ENCODE results near the gene TIRAP.

TIRAP gene

DNA sequence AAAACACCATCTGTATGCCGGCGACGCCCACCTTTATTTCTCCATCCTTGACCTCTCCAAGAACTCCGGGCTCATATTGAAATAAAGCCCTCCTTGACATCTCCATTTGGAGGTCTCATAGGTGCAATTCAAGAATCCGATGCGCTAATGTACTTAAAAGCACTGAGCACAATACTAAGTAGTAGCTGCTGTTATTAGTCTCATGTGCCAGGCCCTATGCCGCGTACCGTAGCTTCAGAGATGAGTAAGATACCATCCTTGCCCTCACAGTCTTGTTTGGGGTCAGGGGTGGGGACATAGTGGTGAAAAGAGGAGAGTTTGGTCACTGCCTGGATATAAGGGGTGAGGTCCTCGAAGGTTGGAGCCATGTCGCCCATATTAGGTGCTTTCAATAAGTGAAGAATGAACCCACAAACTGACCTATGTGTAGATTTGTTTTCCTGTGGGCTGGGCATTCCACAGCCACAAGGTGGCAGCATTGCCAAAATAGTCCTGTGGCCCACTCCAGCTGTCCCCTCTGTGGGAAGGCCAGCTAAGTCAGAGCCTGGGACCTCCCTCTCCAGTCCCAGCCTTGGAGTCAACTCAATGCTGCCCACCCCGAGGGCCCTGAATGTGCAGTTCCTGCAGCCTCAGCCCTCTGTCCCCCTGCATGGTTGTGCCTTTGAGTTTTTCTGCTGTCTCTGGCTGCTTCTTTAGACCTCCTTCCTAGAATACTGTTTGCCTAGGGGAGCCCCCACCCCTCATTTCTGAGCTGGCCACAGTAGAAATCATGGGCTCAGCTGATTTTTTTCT, 27.5 kb downstream of the TIRAP start:
- peak; percentile 77 for DNase-seq (ENCODE audit: low read depth, low spot score)
- TF ChIP-seq, protein P1, sequence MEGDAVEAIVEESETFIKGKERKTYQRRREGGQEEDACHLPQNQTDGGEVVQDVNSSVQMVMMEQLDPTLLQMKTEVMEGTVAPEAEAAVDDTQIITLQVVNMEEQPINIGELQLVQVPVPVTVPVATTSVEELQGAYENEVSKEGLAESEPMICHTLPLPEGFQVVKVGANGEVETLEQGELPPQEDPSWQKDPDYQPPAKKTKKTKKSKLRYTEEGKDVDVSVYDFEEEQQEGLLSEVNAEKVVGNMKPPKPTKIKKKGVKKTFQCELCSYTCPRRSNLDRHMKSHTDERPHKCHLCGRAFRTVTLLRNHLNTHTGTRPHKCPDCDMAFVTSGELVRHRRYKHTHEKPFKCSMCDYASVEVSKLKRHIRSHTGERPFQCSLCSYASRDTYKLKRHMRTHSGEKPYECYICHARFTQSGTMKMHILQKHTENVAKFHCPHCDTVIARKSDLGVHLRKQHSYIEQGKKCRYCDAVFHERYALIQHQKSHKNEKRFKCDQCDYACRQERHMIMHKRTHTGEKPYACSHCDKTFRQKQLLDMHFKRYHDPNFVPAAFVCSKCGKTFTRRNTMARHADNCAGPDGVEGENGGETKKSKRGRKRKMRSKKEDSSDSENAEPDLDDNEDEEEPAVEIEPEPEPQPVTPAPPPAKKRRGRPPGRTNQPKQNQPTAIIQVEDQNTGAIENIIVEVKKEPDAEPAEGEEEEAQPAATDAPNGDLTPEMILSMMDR (IDR thresholded peaks at IDR 0.05; ENCODE audit: low read depth, low read length) = peak; percentile 91
- in situ Hi-C loops (cut with HindIII; ENCODE audit: low sequenced_read_pairs) = no loop called here
- no peak overlapping the region for H3K4me3 ChIP-seq (ENCODE audit: low read depth, low read length)

DNA sequence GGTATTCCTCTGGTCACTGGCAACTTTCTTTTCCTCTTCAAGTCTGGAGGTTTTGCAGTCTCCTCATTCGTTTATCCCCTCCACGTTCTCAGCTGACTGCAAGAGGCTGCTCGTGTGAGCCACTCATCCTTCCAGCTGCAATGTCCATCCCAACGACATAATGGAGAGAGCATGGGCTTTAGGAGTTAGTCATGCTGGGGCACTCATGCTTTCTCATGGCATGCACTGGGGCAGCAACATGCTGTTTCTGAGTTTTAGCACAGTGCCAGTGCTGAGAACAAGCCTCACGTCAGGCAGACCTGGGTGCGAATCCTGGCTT, 28.1 kb downstream of the TIRAP start:
- in situ Hi-C loops (cut with HindIII; ENCODE audit: low sequenced_read_pairs) = no loop called here
- TF ChIP-seq, protein P1 (IDR thresholded peaks at IDR 0.05; ENCODE audit: low read depth, low read length) = no peak
- DNase-seq (ENCODE audit: low read depth, low spot score) = no peak
- H3K4me3 ChIP-seq (ENCODE audit: low read depth, low read length) = no peak overlapping the region

DNA sequence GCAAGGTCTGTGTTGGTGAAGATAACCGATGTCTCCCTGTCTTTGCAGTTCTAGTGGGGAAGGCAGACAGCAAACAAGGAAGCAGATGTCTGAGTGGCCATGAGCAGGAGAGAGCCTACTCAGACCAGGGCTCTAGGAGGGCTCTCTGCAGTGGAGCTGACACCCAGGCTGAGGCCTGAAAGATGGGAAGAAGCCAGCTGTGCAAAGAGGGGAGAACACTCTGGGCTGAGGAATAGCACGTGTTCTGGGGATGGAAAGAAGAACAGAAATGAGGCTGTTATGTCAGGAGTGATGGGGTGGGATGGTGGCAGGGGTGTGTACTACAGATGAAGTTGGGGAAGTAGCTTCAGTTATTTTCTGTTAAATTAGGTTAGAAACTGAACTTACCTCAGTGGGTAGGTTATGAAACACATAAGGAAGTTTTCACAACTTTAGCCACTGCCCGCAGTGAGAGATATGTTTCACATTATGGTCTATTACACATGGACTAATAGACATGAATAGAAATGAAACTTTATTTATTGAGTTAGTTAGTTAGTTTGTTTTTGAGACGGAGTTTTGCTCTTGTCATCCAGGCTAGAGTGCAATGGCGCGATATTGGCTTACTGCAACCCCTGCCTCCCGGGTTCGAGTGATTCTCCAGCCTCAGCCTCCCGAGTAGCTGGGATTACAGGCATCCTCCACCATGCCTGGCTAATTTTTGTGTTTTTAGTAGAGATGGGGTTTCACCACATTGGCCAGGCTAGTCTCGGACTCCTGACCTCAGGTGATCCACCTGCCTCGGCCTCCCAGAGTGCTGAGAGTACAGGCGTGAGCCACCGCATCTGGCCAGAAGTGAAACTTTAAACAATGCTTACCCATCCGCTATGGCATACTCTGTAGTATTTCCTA, 28.8 kb downstream of the TIRAP start:
- in situ Hi-C loops (cut with HindIII; ENCODE audit: low sequenced_read_pairs) = no loop called here
- TF ChIP-seq, protein P1 (IDR thresholded peaks at IDR 0.05; ENCODE audit: low read depth, low read length) = no peak
- no peak overlapping the region for H3K4me3 ChIP-seq (ENCODE audit: low read depth, low read length)

DNA sequence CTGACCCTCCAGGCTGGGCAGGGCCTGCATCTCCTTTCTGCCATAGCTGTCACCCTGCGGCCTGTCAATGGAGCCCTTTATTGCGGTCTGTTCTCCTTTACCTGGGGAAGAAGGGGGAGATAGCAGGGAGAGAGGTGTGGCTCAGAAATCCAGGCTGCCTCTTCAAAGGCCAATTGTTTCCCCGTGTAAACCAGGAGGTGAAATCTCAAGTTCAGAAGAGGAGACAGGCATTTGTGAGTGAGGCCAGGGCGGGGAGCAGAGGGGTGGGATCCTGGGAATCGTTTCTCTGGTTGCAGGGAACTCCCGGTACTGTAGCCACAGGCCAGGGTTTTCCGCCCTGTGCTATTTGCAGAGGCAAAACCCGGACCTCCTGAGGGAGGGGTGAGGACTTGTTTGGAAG, 30.1 kb downstream of the TIRAP start:
- TF ChIP-seq, protein P1 (IDR thresholded peaks at IDR 0.05; ENCODE audit: low read depth, low read length) = no peak
- in situ Hi-C loops (cut with HindIII; ENCODE audit: low sequenced_read_pairs) = no loop called here
- no peak overlapping the region for H3K4me3 ChIP-seq (ENCODE audit: low read depth, low read length)
- DNase-seq (ENCODE audit: low read depth, low spot score) = no peak

More for the DNA sequence above, 28.8 kb downstream of the TIRAP start:
- no peak for DNase-seq (ENCODE audit: low read depth, low spot score)

DNA sequence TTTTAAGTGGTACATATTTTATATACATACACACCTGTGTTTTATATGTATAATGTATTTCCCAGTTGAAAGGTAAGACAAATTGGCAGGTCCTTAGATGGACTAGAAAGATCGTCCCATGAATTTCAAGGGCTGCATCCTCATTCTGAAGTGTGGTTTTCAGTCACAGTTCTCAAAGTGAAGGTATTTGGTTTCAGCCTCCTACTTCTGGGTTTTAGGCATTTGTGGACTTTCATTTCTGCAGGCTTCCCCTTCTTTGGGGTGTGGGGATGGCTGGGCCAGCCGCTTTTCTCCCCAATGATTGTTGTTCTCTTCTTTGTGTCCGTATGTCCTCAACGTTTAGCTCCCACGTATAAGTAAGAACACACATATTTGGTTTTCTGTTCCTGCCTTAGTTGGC, 30.9 kb downstream of the TIRAP start:
- TF ChIP-seq, protein P1 (IDR thresholded peaks at IDR 0.05; ENCODE audit: low read depth, low read length) = no peak
- in situ Hi-C loops (cut with HindIII; ENCODE audit: low sequenced_read_pairs) = no loop called here
- DNase-seq (ENCODE audit: low read depth, low spot score) = no peak
- H3K4me3 ChIP-seq (ENCODE audit: low read depth, low read length) = no peak overlapping the region

DNA sequence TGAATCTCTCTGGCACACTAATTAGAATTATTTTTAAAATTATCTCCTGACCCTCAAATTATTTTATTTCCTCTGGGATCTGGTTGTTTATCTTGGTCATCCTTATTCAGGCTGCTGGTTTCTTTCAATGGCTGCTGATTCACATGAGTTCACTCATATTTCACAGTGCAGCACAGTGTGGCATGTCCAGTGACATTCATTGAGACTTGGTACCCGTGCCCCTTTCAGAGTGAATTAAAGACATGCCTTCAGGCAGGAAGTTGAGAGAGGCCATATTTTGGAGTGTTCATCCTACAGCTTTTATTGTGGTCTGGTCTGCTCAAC, 34.5 kb downstream of the TIRAP start:
- no peak overlapping the region for H3K4me3 ChIP-seq (ENCODE audit: low read depth, low read length)

More for the DNA sequence above, 34.5 kb downstream of the TIRAP start:
- no peak for DNase-seq (ENCODE audit: low read depth, low spot score)
- TF ChIP-seq, protein P1 (IDR thresholded peaks at IDR 0.05; ENCODE audit: low read depth, low read length) = no peak
- in situ Hi-C loops (cut with HindIII; ENCODE audit: low sequenced_read_pairs) = no loop called here
